ENCODE results near the gene AGFG1.

Gene AGFG1

GRCh38 chr2:227565080-227565479 is 93.1 kb downstream of the AGFG1 start:
- POLR2A ChIA-PET, result no interaction called here
- CTCF ChIA-PET, result interaction anchor here (3.3 kb wide), 1 partner anchor 11 kb away, joined by 20 read pairs; no protein-coding TSS in a partner anchor
- no peak for TF ChIP-seq CTCF (IDR thresholded peaks at IDR 0.05; ENCODE audit: control extremely low read depth, extremely low read depth, low read depth, missing control alignments)
- no peak for DNase-seq (ENCODE audit: extremely low spot score)

GRCh38 chr2:227566012-227566411 is 94.1 kb downstream of the AGFG1 start:
- CTCF ChIA-PET, result interaction anchor here (1.7 to 3.3 kb wide), 2 partner anchors 12 to 31 kb away, joined by 3 to 20 read pairs; no protein-coding TSS in a partner anchor
- no peak for DNase-seq (ENCODE audit: extremely low spot score)
- POLR2A ChIA-PET, result no interaction called here
- TF ChIP-seq CTCF (IDR thresholded peaks at IDR 0.05; ENCODE audit: control extremely low read depth, extremely low read depth, low read depth, missing control alignments), result no peak

GRCh38 chr2:227568852-227569169 is 96.9 kb downstream of the AGFG1 start:
- CTCF ChIA-PET, result interaction anchor here (1.0 kb wide), 1 partner anchor 11 kb away, joined by 4 read pairs; no protein-coding TSS in a partner anchor
- no peak for TF ChIP-seq CTCF (IDR thresholded peaks at IDR 0.05; ENCODE audit: control extremely low read depth, extremely low read depth, low read depth, missing control alignments)
- no peak for DNase-seq (ENCODE audit: extremely low spot score)
- POLR2A ChIA-PET, result no interaction called here

GRCh38 chr2:227570615-227571014 is 98.7 kb downstream of the AGFG1 start:
- DNase-seq (ENCODE audit: extremely low spot score), result no peak
- TF ChIP-seq CTCF (IDR thresholded peaks at IDR 0.05; ENCODE audit: control extremely low read depth, extremely low read depth, low read depth, missing control alignments), result no peak
- ChIA-PET POLR2A (no interaction called here), CTCF (no interaction called here)

- CTCF ChIA-PET, result no interaction called here
- POLR2A ChIA-PET, result no interaction called here
- no peak for DNase-seq (ENCODE audit: extremely low spot score)
- no peak for TF ChIP-seq CTCF (IDR thresholded peaks at IDR 0.05; ENCODE audit: control extremely low read depth, extremely low read depth, low read depth, missing control alignments)
Observed at GRCh38 chr2:227576110-227576509, 104.2 kb downstream of the AGFG1 start.

- POLR2A ChIA-PET, result no interaction called here
- TF ChIP-seq CTCF (IDR thresholded peaks at IDR 0.05; ENCODE audit: control extremely low read depth, extremely low read depth, low read depth, missing control alignments), result no peak
- CTCF ChIA-PET, result no interaction called here
- DNase-seq (ENCODE audit: extremely low spot score), result no peak
Observed at GRCh38 chr2:227576812-227577211, 104.9 kb downstream of the AGFG1 start.

- no peak for TF ChIP-seq CTCF (IDR thresholded peaks at IDR 0.05; ENCODE audit: control extremely low read depth, extremely low read depth, low read depth, missing control alignments)
- ChIA-PET POLR2A (no interaction called here), CTCF (interaction anchor here (0.8 to 1.9 kb wide), 2 partner anchors 11 to 171 kb away, joined by 3 to 4 read pairs; no protein-coding TSS in a partner anchor)
- no peak for DNase-seq (ENCODE audit: extremely low spot score)
Observed at GRCh38 chr2:227577555-227577954, 105.6 kb downstream of the AGFG1 start.

All from GM10248 (cell line).